DMS114 treated with DMSO at 0.1 percent for 48 hours (cell line): ENCODE results near the gene NT5DC1.
"Not testable (repeated sequence)": the region's sequence is repeated elsewhere in the genome, so short reads cannot be mapped to it uniquely, and the experiment has no call there.

Source experiments
- DNase-seq: peaks from one replicate; lab custom pipeline; 2025; ENCODE audit not compliant: unreplicated experiment; lab: John Stamatoyannopoulos, UW

NT5DC1 gene

DNA sequence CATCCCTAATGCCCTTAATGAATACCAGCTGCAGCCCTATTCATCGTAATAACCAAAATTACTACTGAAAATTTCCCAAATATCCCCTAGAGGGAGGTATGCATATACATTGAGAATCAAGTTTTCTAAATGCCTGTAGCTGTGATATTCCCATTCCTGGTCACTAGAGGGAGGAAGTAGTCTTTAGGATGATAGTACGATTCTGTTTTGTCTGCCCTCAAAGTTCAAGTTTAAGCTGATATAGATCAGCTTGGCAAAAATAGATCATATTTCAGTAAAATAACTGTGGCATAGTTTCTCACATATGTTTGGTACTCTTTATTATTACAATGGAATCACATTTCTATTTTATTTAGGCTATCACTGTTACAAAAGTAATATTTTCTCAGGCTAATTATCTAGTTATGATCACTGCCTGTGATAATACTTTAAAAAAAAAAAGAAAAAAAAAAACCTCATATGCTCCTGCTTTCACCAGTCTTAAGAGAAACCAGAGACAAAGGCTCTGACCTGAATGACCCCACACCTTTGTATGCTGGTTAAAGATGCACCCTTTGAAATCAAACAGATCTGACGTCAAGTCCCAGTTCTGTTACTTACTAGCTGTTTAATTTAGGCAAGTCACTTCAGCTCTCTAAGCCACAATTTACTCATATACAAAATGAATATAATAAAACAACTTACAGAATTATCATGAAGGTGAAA lies 168.1 kb downstream of the NT5DC1 start:
- peak; percentile 89 for DNase-seq

DNA sequence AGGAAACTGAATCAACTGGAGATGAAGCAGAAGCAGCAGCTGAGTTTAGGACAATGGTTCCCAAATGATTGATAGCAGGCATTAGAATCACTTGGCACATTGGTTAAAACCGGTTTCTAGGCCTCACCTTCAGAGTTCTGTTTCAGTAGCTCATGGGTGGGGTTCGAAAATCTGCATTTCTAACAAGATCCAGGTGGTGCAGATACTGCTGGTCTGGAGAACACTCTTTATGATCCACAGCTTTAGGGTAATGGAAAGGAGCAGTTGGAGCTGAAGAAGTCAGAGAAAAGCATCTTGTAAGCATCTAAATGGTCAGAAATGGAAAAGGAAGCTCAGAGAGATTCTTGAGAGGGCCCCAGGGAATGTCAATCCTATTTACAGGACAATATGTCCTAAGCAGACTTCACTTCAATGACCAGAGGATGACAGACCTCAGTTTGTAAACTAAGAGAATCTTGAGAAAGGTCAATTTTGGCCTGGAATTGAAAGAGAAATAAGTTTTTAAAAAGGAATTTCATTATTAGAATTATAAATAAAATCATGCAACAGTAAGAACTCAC lies 170.6 kb downstream of the NT5DC1 start:
- DNase-seq = no peak

DNA sequence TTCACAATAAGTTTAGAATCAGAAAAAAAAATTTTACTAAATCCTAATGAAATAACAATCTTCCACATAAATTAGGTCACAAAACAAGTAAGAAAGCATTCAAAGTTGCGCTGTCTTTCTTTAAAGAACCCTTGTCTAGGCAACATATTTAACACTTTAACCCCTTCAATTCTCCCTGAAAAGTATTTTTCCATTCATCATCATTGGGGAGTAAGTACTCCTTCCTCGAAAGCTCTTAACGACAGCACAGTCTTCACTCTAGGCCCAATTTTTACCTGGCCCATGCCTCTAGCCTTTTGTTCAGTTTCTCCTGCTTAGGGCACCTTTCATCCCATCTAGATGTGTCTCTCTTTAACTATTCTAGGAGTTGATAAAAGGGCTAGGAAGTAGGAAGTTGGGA lies 176.5 kb downstream of the NT5DC1 start:
- peak; percentile 63 for DNase-seq

DNA sequence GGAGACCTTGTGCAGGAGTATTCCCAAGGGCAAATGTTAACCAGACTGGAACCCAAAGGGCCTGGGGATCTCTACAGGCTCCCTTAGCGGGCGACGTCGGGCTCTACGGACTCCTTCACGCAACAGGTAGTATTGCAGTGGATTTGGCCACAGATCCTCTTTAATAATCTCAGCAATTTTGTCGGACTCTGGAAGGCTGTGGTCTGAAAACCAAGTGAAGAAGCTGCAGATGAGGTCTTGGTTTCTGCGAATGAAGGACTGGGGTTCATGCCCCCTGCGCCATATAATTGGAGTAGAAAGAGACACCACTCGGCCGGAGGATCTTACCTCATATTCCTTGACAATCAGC lies 177.8 kb downstream of the NT5DC1 start:
- no peak for DNase-seq

DNA sequence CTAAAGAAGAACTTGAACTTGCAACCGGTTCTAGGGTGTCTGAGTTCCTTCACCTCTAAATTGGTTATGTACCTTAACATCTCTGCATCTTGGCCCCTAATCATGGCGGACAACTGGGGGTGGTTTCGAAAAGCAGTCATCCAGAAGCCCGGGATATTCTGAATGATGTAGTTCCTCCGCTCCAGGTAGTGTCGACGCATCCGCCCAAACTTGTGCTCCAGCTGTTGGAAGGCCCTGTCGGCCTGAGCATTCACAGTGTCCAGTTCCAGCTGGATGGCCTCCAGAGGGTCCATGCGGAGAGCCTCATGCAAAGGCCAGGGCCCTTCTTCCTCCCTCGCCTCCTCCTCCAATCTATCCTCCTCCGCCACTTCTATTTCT lies 178.2 kb downstream of the NT5DC1 start:
- no peak for DNase-seq

DNA sequence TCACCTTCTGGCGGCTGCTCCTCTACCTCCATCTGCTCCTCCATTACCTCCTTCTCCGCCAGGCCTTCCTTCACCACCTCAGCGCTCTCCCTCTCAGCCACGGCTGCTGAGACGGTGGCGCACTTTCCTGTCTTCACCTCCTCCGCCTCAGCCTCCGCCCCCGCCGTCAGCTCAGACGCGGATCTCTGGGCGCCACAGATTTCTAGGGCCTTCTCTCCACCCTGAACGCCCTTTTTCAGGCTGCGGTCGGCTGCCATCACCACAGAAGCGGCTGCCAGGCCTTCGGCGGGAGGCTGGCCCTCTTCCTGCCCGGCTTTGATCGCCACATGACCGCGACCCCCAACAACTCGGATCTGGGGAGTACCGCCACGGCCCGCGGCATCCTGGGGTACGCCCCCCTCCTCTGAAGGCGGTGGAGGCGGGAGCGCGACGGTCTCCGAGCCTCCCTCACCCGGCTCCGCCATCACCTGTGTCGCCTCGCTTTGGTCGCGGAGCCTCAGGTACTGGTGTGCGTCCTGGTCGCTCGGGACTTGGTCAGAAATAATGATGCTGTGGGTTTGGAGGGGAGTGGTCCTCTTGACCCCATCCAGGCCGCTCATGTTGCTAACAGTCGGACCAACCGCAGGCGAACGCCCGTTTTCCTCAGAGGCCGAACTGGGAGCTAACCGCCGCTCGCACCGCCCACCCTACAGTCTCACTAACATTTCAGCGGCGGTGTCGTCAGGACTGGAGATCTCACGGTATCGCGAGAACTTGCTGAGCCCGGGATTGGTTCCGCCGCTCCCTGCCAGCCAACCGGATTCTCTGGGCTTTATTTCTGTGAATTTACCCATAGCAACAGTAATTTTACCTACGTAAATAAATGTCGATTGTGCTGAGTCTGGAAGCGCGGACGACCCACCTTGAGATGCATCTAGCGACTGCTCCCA lies 178.8 kb downstream of the NT5DC1 start, which contains the start of gene TSPYL1:
TSPYL1 (minus strand) TSS at position 699 of the 929 bp plus-strand sequence; CDS start at position 599, 100 bp downstream.
- peak; percentile 97 for DNase-seq

DNA sequence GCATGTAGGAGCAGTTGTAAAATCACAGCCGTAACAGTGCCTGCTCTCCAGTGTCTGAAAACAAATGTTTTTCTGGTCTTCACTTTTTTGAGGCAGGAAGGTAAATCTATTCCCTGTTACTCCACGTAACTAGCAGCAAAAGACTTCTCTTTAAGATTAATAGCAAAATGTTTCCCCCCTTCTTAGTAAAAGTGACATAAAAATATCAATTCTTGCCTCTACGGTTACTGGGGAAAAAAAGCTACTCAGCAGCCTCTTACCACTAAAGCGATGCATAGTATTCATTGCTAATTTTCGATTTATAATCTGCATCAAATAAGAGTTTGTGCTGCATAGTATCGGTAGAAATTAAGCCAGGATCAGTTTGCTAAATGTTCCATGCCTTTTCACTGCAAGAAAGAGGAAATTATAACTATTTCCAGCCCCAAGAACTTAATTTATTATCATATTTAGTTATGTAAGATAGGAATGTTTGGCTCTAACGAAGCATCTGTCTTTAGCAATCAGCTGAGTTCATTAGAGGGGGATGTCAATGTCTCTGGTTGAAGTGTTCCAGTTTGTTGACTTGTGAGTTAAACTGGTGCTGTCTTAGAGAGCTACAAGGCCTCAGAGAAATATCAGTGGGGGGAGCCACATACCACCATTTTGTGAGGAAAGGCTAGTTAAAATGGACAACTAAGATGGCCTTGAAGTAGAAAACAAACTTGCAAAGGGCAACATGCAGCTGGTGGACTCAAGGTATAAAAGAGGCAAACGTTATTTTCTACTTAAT lies 179.7 kb downstream of the NT5DC1 start:
- DNase-seq = peak; percentile 37

DNA sequence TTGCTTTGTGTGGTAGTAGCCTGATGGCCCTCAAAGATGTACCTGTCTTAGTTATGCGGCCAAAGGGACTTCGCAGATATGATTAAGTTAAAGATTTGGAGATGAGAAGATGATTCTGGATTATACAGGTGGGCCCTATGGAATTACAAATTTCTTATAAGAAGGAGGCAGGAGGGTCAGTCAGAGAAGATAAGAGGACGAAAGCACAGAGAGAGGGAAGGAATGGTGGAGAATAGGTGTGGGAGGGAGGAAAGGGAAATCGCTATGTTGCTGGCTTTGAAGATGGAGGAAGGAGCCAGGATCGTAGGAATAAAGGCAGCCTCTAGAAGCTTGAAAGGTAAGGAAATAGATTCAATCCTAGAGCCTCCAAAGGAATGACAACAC lies 180.3 kb downstream of the NT5DC1 start:
- no peak for DNase-seq

DNA sequence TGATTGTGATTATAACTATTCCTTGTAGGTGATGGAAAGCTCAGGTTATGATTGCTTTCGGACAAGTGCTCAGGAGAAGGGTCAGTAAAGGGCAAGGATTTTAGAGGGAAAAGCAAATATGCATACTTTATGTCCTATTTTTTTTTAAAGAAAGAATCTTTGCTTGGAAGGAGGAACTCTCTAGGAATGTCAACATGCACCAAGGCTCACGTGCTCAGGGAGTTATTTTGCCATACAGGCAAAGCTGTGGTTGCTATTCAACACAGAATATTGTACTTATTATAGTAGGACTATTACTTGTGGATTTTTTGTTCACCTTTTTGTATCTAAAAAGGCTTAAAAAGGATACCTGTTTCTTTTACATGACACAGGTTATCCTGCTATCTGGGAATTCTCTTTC lies 182.0 kb downstream of the NT5DC1 start:
- DNase-seq = no peak

DNA sequence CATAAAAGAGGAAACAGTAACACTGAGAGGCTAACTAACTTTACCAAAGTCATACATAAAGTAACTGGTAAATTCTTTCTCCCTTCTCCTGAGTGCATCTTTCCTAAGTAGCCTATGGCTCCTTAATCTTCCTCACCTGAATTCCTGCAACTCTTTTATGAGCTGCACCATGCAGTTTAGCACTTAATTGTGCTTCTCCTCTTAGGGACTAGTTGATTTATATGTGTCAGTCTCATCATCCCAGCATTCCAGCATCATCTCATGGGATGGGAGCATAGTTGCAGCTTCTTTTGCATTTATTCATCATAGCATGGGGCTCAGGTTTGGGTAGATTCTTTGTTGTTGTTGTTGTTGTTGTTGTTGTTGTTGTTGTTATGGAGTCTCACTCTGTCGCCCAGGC lies 182.5 kb downstream of the NT5DC1 start:
- DNase-seq = no peak

DNA sequence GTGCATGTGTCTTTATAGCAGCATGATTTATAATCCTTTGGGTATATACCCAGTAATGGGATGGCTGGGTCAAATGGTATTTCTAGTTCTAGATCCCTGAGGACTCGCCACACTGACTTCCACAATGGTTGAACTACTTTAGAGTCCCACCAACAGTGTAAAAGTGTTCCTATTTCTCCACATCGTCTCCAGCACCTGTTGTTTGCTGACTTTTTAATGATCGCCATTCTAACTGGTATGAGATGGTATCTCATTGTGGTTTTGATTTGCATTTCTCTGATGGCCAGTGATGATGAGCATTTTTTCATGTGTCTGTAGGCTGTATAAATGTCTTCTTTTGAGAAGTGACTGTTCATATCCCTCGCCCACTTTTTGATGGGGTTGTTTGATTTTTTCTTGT lies 184.3 kb downstream of the NT5DC1 start:
- DNase-seq = not testable (repeated sequence)

DNA sequence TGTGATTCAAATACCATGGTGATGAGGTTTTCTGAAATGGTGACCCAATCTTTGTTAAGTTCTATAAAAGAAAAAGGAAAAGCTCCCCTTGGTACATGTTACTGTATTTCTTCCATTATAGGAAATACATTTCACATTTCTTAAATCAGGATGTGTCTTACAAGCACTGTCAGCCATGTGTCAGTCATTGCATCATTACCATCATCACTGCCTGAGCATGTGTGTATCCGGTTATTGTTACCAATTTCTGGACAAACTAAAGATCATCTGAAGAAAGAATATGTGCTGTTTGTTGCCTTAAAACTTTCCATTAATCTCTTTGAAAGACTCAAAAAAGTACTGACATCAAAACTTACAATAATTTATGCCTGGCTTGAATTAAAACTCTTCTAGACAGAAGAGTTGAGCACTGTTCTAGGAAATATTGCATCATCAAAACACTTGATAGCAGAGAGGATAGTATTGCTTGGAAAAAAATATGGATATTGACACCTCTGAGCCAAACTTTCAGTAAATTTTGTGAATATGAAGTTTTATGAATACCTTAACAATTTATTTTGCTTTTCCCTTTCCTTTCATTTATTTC lies 186.2 kb downstream of the NT5DC1 start:
- no peak for DNase-seq

DNA sequence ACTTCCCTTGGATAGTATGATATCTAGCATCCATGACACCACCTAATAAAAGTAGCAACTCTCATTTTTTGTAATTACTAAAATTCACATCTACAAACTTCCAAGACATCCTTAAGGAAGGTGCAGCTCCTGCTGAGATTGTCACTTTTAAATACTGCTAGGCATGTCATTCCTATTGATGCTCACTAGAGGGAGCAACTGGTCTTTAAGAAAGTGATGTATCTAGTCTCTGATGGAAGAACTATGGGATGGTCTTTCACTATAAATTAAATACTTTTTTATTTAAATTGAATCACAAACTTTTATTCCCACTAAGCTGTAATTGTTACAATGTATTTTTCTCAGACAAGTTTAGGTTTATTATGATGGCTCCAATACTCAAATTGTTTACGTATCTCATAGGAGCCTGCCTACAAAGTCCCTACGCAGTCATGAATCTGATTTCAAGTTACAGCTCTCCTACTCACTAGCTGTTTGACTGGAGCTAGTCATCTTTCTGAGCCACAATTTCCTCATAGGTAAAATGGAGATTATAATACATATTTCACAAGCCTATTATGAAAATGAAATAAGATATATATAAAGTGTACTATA lies 187.1 kb downstream of the NT5DC1 start:
- peak; percentile 83 for DNase-seq

DNA sequence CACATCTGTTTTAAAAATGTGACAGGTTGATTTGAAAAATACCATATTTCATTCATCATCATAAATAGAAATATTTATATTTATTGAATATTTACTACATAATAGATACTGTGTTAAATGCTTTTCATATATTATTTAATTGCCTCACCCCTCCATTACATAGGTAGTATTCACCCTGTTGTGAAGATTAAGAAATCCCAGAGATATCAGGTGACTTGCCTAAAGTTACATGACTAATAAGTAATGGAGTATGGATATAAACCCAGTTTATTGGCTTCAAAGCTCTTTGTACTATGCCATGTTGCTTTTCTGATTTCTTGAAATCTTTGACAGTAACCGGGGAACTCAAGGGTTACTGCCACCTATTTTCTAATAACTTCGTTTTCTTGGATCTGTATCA lies 189.2 kb downstream of the NT5DC1 start:
- no peak for DNase-seq

DNA sequence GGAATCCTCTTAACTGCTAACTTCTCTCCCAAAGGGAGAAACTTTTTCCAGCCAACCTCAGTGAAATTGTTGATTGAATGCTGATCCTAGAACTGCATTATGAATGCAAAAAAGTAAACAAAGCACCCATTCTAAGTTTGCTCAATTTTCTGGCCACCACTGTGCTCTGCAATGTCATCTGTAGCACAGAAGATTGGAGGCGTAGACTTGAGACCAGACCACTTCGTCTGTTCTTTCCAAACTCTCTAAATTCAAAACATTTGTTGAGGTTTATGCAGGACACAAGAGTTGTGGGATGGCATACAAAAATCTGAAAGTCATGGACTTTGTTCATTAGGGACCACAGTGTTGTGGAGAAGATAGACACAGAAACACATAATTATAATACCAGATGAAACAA lies 190.1 kb downstream of the NT5DC1 start:
- no peak for DNase-seq

DNA sequence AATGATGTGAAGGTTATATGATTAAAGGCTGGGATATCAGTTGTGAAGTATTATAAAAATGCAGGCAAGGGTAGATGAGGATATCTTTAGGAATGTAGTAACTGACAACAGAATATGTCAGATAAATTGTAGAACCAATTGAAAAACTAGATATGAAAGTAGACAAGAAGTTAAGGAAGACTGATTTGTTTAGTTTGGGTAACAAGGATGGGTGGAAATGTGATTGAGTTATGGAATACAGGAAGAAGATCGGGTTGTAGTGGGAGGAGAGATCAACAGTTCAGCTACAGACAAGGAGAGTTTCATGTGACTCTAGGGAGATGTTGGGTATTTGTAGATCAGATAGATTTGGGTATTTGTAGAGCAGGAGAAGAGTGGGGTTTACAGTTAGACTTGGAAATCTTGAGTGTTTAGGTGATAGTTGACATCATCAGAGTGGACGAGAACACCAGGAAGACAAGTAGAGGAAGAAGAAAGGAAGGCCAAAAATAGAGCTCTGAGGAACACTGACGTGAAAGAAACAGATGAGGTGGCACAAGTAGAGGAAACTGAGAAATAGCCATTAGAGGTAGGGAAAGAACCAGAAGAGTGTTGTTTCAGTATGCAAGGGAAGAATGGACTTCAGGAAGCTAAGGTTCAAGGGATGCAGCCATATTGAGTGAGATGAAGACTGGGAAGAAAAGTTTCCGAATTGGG lies 191.2 kb downstream of the NT5DC1 start:
- no peak for DNase-seq

DNA sequence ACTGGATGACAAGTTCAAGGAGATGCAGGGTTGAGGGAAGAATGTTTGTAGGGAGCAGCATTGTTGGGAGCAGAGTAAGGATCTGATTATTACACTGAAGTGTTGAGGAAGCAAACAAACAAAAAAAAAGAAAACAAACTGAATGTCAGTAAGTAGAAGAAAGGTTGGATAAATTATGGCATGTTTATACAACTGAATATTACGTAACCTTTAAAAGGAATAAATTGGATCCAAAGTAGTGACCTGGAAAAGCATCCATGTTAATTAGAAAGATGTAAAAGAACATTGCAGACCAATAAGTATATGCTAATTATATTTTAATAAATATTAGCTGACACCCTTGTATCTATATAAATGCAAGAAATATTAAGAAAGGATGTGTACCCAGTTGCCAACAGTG lies 191.9 kb downstream of the NT5DC1 start:
- no peak for DNase-seq

DNA sequence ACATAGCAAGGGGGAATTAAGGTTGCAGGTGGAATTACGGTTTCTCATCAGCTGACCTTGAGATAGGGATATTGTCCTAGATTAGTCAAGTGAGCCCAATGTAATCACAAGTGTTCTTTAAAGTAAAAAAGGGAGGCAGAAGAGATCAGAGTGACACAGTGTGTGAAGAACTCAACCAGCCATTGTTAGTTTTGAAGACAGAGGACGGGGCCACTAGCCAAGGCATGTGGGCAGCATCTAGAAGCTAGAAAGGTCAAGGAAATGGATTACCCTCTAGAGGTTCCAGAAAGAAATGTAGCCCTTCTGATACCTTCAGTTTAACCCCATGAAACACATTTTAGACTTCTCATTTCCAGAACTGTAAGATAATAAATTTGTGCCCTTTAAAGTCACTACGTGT lies 197.6 kb downstream of the NT5DC1 start:
- DNase-seq = no peak

DNA sequence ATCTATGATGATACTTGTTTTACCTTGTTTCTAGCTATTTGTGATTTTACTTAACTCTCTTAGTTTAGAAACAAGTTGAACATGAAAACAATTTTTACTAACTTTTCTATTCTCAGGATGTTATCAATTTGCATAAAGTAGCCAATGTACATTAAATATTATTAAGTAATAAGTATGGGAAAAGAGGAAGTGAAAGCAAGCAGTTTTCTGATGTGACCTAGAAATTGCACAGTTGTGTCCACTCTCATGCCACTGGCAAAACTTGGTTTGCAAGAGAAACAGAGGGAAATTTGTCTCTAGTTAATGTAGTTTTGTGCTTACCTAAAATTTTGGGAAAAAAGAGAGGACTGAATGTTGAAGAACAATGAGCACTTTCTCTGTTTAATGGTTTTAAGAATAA lies 198.3 kb downstream of the NT5DC1 start:
- no peak for DNase-seq
